CD4-positive, alpha-beta memory T cell (primary cell): ENCODE data around the gene KCNJ5. TPM values are rescaled to one million over a fixed set of nuclear protein-coding genes. Genes with fewer than 3 reads are reported as not detected.

ENCODE experiments used
- CTCF ChIA-PET: fragments of 350-600 bp; sonication (Branson Sonifier 250); formaldehyde crosslinking; loops from one replicate; lab custom pipeline; 2021; ENCODE audit warnings: inconsistent platforms; ENCODE audit not compliant: partially characterized antibody; lab: Charles Lee
- POLR2A ChIA-PET: fragments of 350-600 bp; sonication (Branson Sonifier 250); formaldehyde crosslinking; loops from one replicate; lab custom pipeline; 2021; ENCODE audit not compliant: partially characterized antibody; lab: Charles Lee
- DNase-seq, 5 donors: peaks; one replicate each; pipeline versions ENCODE4 v3.0.0 to v3.0.0-alpha.2; 2020 to 2022; ENCODE audit warnings: mixed read lengths in 1 of 5
- H3K27ac ChIP-seq: one replicate; pipeline ENCODE4 v1.7.0; 2013; ENCODE audit warnings: low read depth, low read length
- H3K27me3 ChIP-seq: 2 replicates; pipeline ENCODE4 v1.7.0; 2013; ENCODE audit warnings: mild to moderate bottlenecking, low read length, moderate library complexity; ENCODE audit not compliant: insufficient read depth
- H3K36me3 ChIP-seq: 2 replicates; pipeline ENCODE4 v1.7.0; 2013; ENCODE audit warnings: mild to moderate bottlenecking, low read length, moderate library complexity; ENCODE audit not compliant: insufficient read depth
- H3K4me1 ChIP-seq: 2 replicates; pipeline ENCODE4 v1.7.0; 2013; ENCODE audit warnings: mild to moderate bottlenecking, low read length, moderate library complexity; ENCODE audit not compliant: insufficient read depth
- H3K4me3 ChIP-seq, 2 donors: one replicate each; pipeline ENCODE4 v1.7.0; 2013; ENCODE audit warnings: low read length in 2 of 2, mild to moderate bottlenecking in 1 of 2
- H3K9me3 ChIP-seq, 2 donors: one replicate each; pipeline ENCODE4 v1.7.0; 2013; ENCODE audit warnings: low read length in 2 of 2, control low read depth in 1 of 2; ENCODE audit not compliant: control insufficient read depth in 1 of 2
- H3K27ac Mint-ChIP-seq, 7 donors: one replicate each; pipeline ENCODE4 v1.8.0; 2020 to 2021; ENCODE audit warnings: mixed read lengths in 7 of 7, mild to moderate bottlenecking in 6 of 7, inconsistent platforms in 3 of 7, moderate library complexity in 3 of 7
- H3K27me3 Mint-ChIP-seq, 2 donors: one replicate each; pipeline ENCODE4 v1.8.0; 2020 to 2021; ENCODE audit warnings: mixed read lengths in 2 of 2
- H3K36me3 Mint-ChIP-seq, 2 donors: one replicate each; pipeline ENCODE4 v1.8.0; 2020 to 2021; ENCODE audit warnings: mixed read lengths in 2 of 2, inconsistent platforms in 1 of 2, mild to moderate bottlenecking in 1 of 2
- H3K4me1 Mint-ChIP-seq, 4 donors: one replicate each; pipeline ENCODE4 v1.8.0; 2020 to 2021; ENCODE audit warnings: mixed read lengths in 4 of 4, mild to moderate bottlenecking in 1 of 4
- H3K4me3 Mint-ChIP-seq, 8 donors: one replicate each; pipeline ENCODE4 v1.8.0; 2020 to 2021; ENCODE audit warnings: mixed read lengths in 8 of 8, mild to moderate bottlenecking in 7 of 8, moderate library complexity in 6 of 8, inconsistent platforms in 3 of 8
- H3K9me3 Mint-ChIP-seq, 8 donors: one replicate each; pipeline ENCODE4 v1.8.0; 2020 to 2021; ENCODE audit warnings: mixed read lengths in 8 of 8, mild to moderate bottlenecking in 5 of 8, inconsistent platforms in 3 of 8, moderate library complexity in 1 of 8
- intact Hi-C: fragments of 100-400 bp; cut with micrococcal nuclease; formaldehyde crosslinking; loops from one replicate; pipeline ENCODE4 v1.15.1; 2023
- polyA plus RNA-seq, 2 donors: library from polyadenylated mRNA; unstranded; fragments of 300-500 nt; fragmentation: Illumina TruSeq; gene quantifications; one replicate each; pipeline ENCODE4 v1.2.3, GENCODE V29; 2021
- total RNA-seq, 2 experiments: library from RNA; stranded (reverse); gene quantifications; one replicate each; pipeline ENCODE4 v1.2.3, GENCODE V29; 2021

KCNJ5 gene
- total and polyA plus RNA-seq, 4 experiments from 2014 or later: 0.23 to 0.33 TPM; not detected in 2

DNA sequence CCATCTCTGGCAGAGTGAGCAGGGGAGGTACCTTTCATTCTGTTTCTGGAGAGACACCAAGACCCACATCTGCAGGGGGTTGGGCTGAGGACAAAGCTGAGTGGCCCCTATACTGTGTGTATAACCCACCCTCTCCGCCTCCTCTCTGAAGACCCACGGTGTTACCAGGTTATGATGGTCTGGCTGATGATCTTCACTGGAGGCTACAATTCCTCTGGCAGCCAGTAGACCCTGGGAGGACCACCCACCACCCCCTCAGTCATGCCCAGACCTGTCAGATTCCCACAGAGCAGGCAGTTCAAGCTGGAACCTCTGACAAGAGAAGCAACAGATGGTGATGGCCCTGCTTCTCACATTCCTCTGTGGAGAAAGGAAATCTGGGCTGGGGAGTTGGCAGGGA lies 12.7 kb upstream of the KCNJ5 start:
- no peaks in the 10 kb centered on the region for H3K9me3 Mint-ChIP-seq
- DNase-seq: no peak
- H3K4me1 Mint-ChIP-seq: peaks cover 0 to 4% (median 0%) of the 10 kb centered on the region in 4 donors
- no peaks in the 10 kb centered on the region for H3K27me3 ChIP-seq
- no peaks in the 10 kb centered on the region for H3K9me3 ChIP-seq
- POLR2A ChIA-PET: no interaction called here
- peaks cover 12 to 16% of the 10 kb centered on the region in 2 donors for H3K27me3 Mint-ChIP-seq
- no peak overlapping the region for H3K27ac Mint-ChIP-seq
- no peak overlapping the region for H3K4me3 Mint-ChIP-seq
- H3K36me3 ChIP-seq: no peaks in the 10 kb centered on the region
- no peaks in the 10 kb centered on the region for H3K36me3 Mint-ChIP-seq
- H3K4me1 ChIP-seq: no peaks in the 10 kb centered on the region
- H3K27ac ChIP-seq: no peak overlapping the region
- CTCF ChIA-PET: interaction anchor here (1.4 kb wide), 1 partner anchor 721 kb away, joined by 3 read pairs; no protein-coding TSS in a partner anchor
- intact Hi-C loops: no loop called here
- no peak overlapping the region for H3K4me3 ChIP-seq

DNA sequence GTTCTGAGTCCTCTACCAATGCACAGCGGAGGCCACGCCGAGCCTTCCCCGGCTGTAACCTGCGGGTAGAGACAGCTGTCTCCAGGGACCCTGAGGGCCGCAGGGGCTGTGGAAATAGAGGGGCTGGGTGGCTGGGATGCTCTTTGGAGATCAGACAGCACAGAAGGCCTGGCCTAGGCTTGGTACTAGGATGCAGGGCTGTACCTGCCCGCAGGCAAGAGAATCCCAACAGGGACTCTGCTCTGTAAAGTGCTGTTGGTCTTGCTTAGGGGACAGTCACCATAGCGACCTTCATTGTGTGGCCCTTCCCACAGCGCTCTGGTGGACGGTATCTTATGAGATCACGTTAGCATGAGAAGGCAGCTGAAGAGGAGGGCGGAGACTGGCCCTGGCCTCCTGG lies 11.3 kb upstream of the KCNJ5 start:
- intact Hi-C loops: no loop called here
- Histone ChIP-seq H3K27ac (no peak overlapping the region), H3K4me1 (no peaks in the 10 kb centered on the region), H3K9me3 (no peaks in the 10 kb centered on the region), H3K4me3 (no peak overlapping the region), H3K27me3 (peaks cover under 1% of the 10 kb centered on the region), H3K36me3 (no peaks in the 10 kb centered on the region)
- no peaks in the 10 kb centered on the region for H3K9me3 Mint-ChIP-seq
- peaks cover 14 to 19% of the 10 kb centered on the region in 2 donors for H3K27me3 Mint-ChIP-seq
- peaks cover 0 to 7% (median 2%) of the 10 kb centered on the region in 4 donors for H3K4me1 Mint-ChIP-seq
- no peak overlapping the region for H3K4me3 Mint-ChIP-seq
- ChIA-PET POLR2A (no interaction called here), CTCF (interaction anchor here (1.2 to 3.3 kb wide), 6 partner anchors 11 to 722 kb away, joined by 3 to 24 read pairs (median 5); no protein-coding TSS in a partner anchor)
- H3K27ac Mint-ChIP-seq: no peak overlapping the region
- DNase-seq: no peak
- no peaks in the 10 kb centered on the region for H3K36me3 Mint-ChIP-seq

DNA sequence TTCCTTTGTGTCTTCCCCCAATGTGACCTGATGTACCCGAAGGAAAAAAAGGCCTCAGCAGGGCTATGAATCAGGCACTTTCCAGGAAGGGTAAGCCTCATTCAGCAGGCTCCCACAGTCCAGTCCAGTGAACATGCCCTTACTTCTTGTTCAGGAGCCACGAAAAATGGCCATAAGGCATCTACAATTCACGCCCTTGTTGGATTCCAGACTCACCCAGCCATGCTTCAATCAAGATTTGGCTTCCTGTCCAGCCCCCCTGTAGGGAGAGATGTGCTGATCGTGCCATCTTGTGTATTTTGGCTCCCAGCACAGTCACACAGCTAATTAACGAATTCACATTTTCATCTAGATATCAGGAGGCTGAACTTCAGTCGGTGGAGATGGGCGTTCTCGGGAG lies 9.9 kb upstream of the KCNJ5 start:
- CTCF ChIA-PET: interaction anchor here (0.8 to 3.3 kb wide), 6 partner anchors 9 to 77 kb away, joined by 3 to 24 read pairs (median 6); no protein-coding TSS in a partner anchor
- Histone ChIP-seq H3K4me3 (no peak overlapping the region), H3K4me1 (no peaks in the 10 kb centered on the region), H3K9me3 (no peaks in the 10 kb centered on the region), H3K27ac (no peak overlapping the region), H3K27me3 (peaks cover 5% of the 10 kb centered on the region), H3K36me3 (no peaks in the 10 kb centered on the region)
- Mint-ChIP-seq H3K36me3 (no peaks in the 10 kb centered on the region), H3K27ac (peak overlapping the region in 1 of 7 donors; percentile 37), H3K9me3 (no peaks in the 10 kb centered on the region), H3K4me3 (no peak overlapping the region), H3K27me3 (peaks cover 21 to 26% of the 10 kb centered on the region in 2 donors), H3K4me1 (peaks cover 0 to 8% (median 2%) of the 10 kb centered on the region in 4 donors)
- intact Hi-C loops: no loop called here
- POLR2A ChIA-PET: interaction anchor here (0.7 to 1.1 kb wide), 2 partner anchors 9 to 12 kb away, joined by 3 read pairs; no protein-coding TSS in a partner anchor
- no peak for DNase-seq

DNA sequence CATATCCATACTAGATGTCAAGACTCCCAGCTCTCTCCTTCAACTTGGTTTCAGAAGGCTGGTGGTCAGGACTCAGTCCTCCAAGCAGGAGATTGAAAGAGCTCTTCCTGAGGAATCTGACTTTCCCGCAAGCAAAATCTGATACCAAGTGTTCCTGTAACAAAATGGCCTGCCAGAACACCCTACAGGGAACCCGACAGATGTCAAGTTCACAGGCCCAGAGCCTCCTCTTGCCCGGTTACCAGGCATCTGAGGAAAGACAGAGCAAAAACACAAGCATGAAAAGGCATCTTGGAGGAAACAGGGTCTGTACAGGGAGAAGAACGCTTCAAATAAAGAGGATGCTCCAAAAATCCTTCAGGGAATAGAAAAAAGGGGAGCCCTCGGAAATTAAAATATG lies 8.7 kb upstream of the KCNJ5 start:
- no peak overlapping the region for H3K4me3 Mint-ChIP-seq
- H3K36me3 Mint-ChIP-seq: no peaks in the 10 kb centered on the region
- Histone ChIP-seq H3K27me3 (peaks cover 9% of the 10 kb centered on the region), H3K4me3 (no peak overlapping the region), H3K27ac (no peak overlapping the region), H3K36me3 (no peaks in the 10 kb centered on the region), H3K9me3 (no peaks in the 10 kb centered on the region), H3K4me1 (no peaks in the 10 kb centered on the region)
- CTCF ChIA-PET: interaction anchor here (1.5 to 3.3 kb wide), 3 partner anchors 8 to 74 kb away, joined by 4 to 24 read pairs (median 8); no protein-coding TSS in a partner anchor
- intact Hi-C loops: no loop called here
- POLR2A ChIA-PET: no interaction called here
- H3K27me3 Mint-ChIP-seq: peaks cover 24 to 33% of the 10 kb centered on the region in 2 donors
- H3K9me3 Mint-ChIP-seq: no peaks in the 10 kb centered on the region
- peaks cover 0 to 8% (median 4%) of the 10 kb centered on the region in 4 donors for H3K4me1 Mint-ChIP-seq
- no peak overlapping the region for H3K27ac Mint-ChIP-seq
- no peak for DNase-seq

DNA sequence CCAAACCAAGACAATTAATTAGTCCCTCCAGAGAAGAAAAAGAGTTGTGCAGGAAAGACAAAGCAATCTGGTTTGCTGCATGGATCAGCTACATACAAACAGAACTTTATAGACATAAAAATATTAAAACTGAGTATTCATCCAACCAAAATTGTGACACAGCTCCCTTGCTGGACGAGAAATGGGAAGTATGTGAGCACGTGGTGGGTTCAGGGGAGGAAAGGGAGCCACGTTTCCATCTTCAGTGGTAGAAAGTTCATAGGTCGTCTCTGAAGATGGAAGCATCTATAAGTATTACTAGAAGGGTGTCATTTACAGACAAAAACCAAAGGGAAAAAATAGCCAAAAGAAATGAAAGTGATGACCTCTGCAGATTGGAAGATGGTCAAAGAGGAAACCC lies 7.1 kb upstream of the KCNJ5 start:
- Mint-ChIP-seq H3K36me3 (no peaks in the 10 kb centered on the region), H3K9me3 (peaks cover 0 to 2% (median 0%) of the 10 kb centered on the region in 8 donors), H3K4me3 (no peak overlapping the region), H3K27ac (no peak overlapping the region), H3K4me1 (peaks cover 0 to 5% (median 3%) of the 10 kb centered on the region in 4 donors), H3K27me3 (peaks cover 30 to 43% of the 10 kb centered on the region in 2 donors)
- DNase-seq: no peak
- Histone ChIP-seq H3K36me3 (no peaks in the 10 kb centered on the region), H3K4me1 (no peaks in the 10 kb centered on the region), H3K27ac (no peak overlapping the region), H3K9me3 (no peaks in the 10 kb centered on the region), H3K27me3 (peaks cover 17% of the 10 kb centered on the region), H3K4me3 (no peak overlapping the region)
- ChIA-PET CTCF (interaction anchor here (0.7 to 6.7 kb wide), 13 partner anchors 10 to 866 kb away, joined by 3 to 134 read pairs (median 8); no protein-coding TSS in a partner anchor), POLR2A (no interaction called here)
- intact Hi-C loops: loop anchor here (1.0 to 2.0 kb wide), 3 partner anchors 21 to 811 kb away; no protein-coding TSS in a partner anchor

DNA sequence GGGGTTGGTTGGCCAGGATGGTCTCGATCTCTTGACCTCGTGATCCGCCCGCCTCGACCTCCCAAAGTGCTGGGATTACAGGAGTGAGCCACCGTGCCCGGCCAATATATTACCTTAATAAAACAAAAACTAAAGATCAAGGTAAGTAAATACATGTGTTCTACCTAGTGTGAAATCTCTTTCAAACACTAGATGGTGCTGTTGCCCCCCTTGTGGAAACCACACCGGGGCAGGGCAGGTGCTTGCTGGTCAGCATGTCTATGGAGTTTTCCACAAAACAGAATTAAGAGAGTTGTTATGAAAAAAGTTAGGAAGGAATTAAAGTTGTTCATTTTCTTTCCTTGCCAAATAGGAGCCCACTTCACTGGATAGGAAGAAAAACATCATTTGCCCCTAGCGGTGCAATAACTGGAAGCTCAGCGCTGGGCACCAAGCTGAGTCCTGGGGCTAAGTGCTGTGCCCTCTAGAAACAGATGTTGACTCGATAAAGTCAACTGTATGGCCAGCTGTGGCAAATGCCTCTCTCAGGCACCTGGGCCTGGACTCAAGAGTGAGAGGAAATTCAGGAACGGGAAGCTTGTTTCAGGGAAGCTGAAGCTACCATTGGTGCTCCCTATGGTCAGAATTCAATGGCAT lies 6.3 kb upstream of the KCNJ5 start:
- Mint-ChIP-seq H3K4me1 (peaks cover 0 to 7% (median 4%) of the 10 kb centered on the region in 4 donors), H3K36me3 (no peaks in the 10 kb centered on the region), H3K27ac (no peak overlapping the region), H3K9me3 (peaks cover 0 to 2% (median 0%) of the 10 kb centered on the region in 8 donors), H3K27me3 (peaks cover 30 to 50% of the 10 kb centered on the region in 2 donors), H3K4me3 (no peak overlapping the region)
- intact Hi-C loops: loop anchor here (1.0 to 2.0 kb wide), 3 partner anchors 20 to 810 kb away; no protein-coding TSS in a partner anchor
- Histone ChIP-seq H3K4me1 (no peaks in the 10 kb centered on the region), H3K27me3 (peaks cover 24% of the 10 kb centered on the region), H3K9me3 (no peaks in the 10 kb centered on the region), H3K27ac (no peak overlapping the region), H3K36me3 (no peaks in the 10 kb centered on the region), H3K4me3 (no peak overlapping the region)
- peak in 4 of 5 donors; percentile 59 to 70 (median 62) for DNase-seq
- CTCF ChIA-PET: interaction anchor here (0.7 to 6.7 kb wide), 26 partner anchors 8 to 902 kb away, joined by 3 to 134 read pairs (median 4); no protein-coding TSS in a partner anchor
- POLR2A ChIA-PET: interaction anchor here (0.6 to 1.2 kb wide), 2 partner anchors 21 to 72 kb away, joined by 3 read pairs; no protein-coding TSS in a partner anchor
